Effector memory CD8-positive, alpha-beta T cell (primary cell): ENCODE data around the gene LRRC4B.
"Not testable (repeated sequence)": the region's sequence is repeated elsewhere in the genome, so short reads cannot be mapped to it uniquely, and the experiment has no call there.

Experiments
- ATAC-seq: fragments of 150-1000 bp; cut with Tn5 transposase; replicated peaks from 2 replicates; pipeline ENCODE4 v1.10.0; 2021; ENCODE audit warnings: mild to moderate bottlenecking, moderate library complexity
- DNase-seq, 3 experiments: peaks; one replicate each; pipeline ENCODE4 v3.0.0; 2021
- H3K27ac Mint-ChIP-seq, 2 donors: one replicate each; pipeline ENCODE4 v1.8.0; 2022; ENCODE audit warnings: mild to moderate bottlenecking in 2 of 2, mixed read lengths in 2 of 2, moderate library complexity in 2 of 2
- H3K27me3 Mint-ChIP-seq, 2 donors: one replicate each; pipeline ENCODE4 v1.8.0; 2022; ENCODE audit warnings: mixed read lengths in 2 of 2
- H3K36me3 Mint-ChIP-seq: one replicate; pipeline ENCODE4 v1.8.0; 2022; ENCODE audit warnings: mild to moderate bottlenecking, moderate library complexity, mixed read lengths; ENCODE audit not compliant: insufficient read depth
- H3K4me1 Mint-ChIP-seq, 2 donors: one replicate each; pipeline ENCODE4 v1.8.0; 2022; ENCODE audit warnings: low read depth in 2 of 2, mixed read lengths in 2 of 2
- H3K4me3 Mint-ChIP-seq, 2 donors: one replicate each; pipeline ENCODE4 v1.8.0; 2022; ENCODE audit warnings: mild to moderate bottlenecking in 2 of 2, mixed read lengths in 2 of 2, moderate library complexity in 2 of 2
- H3K9me3 Mint-ChIP-seq, 2 donors: one replicate each; pipeline ENCODE4 v1.8.0; 2022; ENCODE audit warnings: mixed read lengths in 2 of 2

Gene LRRC4B

DNA sequence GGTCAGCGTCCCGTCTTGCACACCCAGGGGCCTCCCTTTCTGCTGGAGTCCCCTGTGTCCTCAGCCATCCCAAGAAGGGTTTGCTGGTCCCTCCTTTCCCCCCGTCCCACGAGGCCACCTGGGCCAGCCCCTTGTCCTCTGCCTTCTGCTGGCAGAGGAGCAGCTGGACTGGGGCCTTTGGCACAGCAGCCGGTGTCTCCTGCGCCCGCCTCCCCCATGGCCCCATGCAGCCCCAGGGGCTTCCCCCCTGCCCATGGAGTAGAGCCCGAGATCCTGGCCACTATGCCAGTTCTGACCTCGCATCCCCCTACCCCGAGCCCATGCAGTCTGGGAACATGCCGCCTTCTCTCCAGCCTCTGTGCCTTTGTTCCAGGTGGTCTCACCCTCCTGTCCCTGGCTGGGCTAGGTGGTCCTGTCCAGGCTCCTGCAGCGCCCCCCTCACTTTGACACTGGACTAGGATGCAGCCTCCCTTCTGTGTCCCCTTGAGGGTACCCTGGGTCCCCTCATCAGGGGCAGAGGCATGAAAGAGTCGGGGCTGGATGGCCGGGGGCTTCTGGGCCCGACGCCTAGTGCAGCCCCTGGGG, 85.9 kb downstream of the LRRC4B start:
- DNase-seq, result no peak
- Mint-ChIP-seq H3K36me3 (peaks cover 48% of the 10 kb centered on the region), H3K27ac (no peak overlapping the region), H3K4me1 (peaks cover 10 to 16% of the 10 kb centered on the region in 2 donors), H3K4me3 (no peak overlapping the region), H3K27me3 (no peaks in the 10 kb centered on the region), H3K9me3 (no peaks in the 10 kb centered on the region)
- no peak for ATAC-seq

DNA sequence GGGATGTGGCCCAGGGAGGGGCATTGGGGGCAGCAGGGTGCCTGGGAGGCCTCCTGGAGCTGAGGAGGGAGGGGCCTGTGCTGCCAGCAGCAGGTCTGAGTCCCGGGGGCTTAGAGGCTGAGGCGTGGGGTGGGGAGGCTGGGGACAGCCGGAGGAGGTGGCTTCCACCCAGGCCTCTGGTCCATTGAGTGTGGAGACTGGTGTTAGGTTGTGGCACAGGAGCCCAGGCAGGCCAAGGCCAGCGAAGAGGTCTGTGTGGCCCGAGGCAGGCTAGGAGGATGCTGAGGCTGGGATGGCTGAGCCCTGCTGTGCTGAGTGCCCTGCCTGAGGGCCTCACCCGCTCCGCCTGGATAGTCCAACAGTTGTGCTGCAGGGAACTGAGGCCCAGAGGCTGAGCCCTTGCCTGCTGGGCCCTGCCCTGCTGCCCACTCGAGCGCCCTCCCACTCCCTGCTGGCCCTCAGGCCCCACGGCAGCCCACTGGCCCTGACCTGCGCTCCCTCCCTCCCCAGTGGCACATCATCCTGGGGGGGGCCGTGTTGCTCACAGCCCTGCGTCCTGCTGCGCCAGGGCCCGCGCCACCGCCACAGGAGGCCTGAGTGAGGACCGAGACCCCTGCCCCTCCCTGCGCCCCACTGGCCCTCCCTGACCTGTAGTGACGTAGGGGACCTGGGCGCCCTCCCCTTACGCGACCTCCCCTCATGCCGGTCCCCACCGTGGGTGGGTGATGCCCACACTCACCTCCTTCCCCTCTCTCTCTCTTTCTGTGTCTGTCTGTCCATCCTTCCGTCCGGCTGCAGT, 86.7 kb downstream of the LRRC4B start:
- no peaks in the 10 kb centered on the region for H3K9me3 Mint-ChIP-seq
- peak overlapping the region; percentile 70 to 90 for H3K27ac Mint-ChIP-seq
- DNase-seq (no peak), ATAC-seq (no peak)
- H3K27me3 Mint-ChIP-seq, result no peaks in the 10 kb centered on the region
- H3K4me3 Mint-ChIP-seq, result no peak overlapping the region
- H3K36me3 Mint-ChIP-seq, result peaks cover 51% of the 10 kb centered on the region
- peaks cover 15 to 22% of the 10 kb centered on the region in 2 donors for H3K4me1 Mint-ChIP-seq

DNA sequence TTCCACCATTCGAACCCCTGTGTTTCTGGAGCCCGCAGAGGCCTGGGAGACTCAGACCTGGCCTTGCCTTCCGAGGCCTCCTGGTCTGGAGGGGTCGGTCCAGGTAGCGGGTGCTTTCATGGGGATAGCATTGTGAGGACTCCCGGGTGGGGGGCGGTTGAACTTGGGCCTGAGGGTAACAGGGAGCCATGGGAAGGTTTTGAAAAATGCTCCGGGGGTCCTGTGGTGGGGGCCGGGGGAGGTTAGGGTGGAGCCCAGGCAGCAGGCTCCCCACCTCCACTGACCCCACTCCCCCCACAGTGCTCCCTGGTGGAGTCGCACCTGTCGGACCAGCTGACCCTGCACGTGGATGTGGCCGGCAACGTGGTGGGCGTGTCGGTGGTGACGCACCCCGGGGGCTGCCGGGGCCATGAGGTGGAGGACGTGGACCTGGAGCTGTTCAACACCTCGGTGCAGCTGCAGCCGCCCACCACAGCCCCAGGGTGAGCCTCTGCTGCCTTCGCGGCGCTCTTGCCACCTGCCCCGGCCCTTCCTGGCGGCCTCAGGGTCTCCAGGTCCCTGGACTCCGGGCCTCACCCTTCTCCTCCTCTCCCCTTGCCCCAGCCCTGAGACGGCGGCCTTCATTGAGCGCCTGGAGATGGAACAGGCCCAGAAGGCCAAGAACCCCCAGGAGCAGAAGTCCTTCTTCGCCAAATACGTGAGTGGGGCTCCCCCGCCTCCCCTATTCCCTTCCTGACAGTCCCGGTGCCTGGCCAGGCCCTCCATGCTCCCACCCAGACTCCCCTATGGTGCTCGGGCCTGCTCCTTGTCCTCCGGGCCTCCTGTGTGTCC, 87.7 kb downstream of the LRRC4B start:
- no peak for ATAC-seq
- H3K9me3 Mint-ChIP-seq, result peaks cover 0 to 1% of the 10 kb centered on the region in 2 donors
- peaks cover 22 to 27% of the 10 kb centered on the region in 2 donors for H3K4me1 Mint-ChIP-seq
- peak overlapping the region; percentile 70 to 90 for H3K27ac Mint-ChIP-seq
- DNase-seq, result no peak
- H3K36me3 Mint-ChIP-seq, result peaks cover 58% of the 10 kb centered on the region
- no peaks in the 10 kb centered on the region for H3K27me3 Mint-ChIP-seq
- H3K4me3 Mint-ChIP-seq, result no peak overlapping the region

DNA sequence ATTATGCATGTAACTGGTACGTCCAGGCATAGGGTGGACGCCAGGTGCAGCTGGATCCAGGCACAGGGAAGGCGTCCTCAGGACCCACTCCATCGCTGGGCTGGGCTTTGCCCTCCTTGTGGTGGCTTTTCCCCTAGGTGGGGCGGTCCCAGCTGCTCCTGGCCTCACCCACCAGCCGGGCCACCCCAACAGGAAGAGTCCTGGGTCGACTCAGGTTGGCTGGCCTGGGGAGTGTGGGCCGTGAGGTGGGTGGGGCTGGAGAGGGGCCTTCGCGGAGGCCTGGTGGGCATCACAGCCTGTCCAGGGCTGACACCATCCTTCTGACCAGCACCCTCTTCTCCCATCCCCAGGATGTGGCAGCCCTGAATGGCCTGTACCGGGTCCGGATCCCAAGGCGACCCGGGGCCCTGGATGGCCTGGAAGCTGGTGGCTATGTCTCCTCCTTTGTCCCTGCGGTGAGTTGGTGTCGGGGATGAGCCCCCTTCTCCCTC, 88.4 kb downstream of the LRRC4B start:
- Mint-ChIP-seq H3K4me1 (peaks cover 22 to 27% of the 10 kb centered on the region in 2 donors), H3K4me3 (no peak overlapping the region), H3K27me3 (no peaks in the 10 kb centered on the region), H3K9me3 (peaks cover 0 to 1% of the 10 kb centered on the region in 2 donors), H3K27ac (peak overlapping the region in 1 of 2 donors; percentile 67), H3K36me3 (peaks cover 65% of the 10 kb centered on the region)
- ATAC-seq, result no peak
- DNase-seq, result no peak

DNA sequence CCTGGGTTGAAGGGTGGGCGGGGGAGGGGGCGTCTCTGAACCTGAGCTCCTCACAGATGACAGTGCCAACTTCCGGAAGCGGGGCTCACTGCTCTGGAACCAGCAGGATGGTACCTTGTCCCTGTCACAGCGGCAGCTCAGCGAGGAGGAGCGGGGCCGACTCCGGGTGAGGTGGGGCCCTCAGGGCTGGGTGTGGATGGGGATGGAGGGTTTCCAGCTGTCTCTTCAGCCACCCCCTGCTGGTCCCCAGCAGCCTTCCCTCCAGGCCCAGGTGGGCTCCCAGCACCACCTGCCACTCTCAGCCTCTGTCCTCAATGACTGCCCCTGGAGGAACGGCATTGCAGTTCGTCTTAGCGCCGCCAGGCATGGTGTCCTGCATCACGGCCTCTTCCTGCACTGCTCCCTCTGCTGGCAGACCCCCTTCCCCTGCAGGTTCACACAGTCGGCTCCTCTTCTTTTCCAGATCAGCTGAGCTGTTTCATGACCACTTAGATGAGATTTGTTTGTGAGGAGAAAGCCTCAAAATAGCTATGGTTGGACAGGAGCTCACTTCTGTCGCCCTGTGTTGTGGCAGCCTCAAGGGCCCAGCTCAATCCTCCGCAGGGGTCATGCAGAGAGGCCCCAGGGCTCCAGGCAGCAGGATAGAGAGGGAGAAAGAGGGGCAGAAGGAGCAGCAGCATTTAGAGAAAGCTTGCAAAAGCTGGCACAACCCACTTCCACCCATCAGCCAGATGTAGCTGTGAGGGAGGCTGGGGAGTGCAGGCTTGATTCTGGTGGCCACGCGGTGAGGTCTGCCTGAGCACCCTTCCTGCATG, 89.1 kb downstream of the LRRC4B start:
- Mint-ChIP-seq H3K27me3 (no peaks in the 10 kb centered on the region), H3K9me3 (peaks cover 0 to 1% of the 10 kb centered on the region in 2 donors), H3K4me1 (peaks cover 22 to 27% of the 10 kb centered on the region in 2 donors), H3K4me3 (no peak overlapping the region), H3K36me3 (peaks cover 68% of the 10 kb centered on the region), H3K27ac (peak overlapping the region in 1 of 2 donors; percentile 41)
- ATAC-seq (no peak), DNase-seq (no peak)

DNA sequence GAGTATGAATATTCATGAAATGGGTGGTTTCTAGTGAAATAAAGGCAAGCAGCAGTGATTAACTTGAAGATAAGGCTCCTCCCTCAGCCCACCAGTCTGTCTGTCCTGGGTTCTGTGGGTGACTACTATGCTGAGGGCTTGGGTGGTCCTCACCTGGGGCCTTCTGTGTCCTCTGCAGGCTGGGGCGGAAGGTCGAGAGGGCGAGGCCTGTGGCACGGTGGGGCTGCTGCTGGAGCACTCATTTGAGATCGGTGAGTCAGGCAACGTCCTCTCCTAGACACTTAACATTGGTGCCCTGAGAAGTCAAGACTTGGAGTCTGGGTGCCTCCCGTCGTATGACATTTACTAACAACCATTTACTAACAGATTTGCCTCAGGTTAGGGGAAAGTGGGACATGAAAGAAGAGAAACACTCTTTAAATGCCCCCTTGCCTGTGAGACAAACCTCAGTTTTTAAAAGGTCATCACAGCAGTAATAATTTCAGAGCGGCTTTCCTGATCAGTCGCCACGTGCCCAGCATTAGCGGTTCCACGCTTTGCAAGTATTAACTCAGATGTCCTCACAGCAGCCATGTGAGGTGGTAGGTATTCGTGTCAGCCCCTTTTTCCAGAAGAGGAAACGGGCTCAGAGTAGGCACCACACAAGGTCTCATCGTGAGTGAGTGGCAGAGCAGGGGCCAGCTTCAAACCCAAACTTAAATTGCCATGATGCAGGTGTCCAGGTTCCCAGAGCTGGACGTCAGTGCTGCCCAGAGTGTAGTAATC, 90.3 kb downstream of the LRRC4B start:
- Mint-ChIP-seq H3K36me3 (peaks cover 58% of the 10 kb centered on the region), H3K9me3 (peaks cover 0 to 1% of the 10 kb centered on the region in 2 donors), H3K4me1 (peaks cover 22 to 25% of the 10 kb centered on the region in 2 donors), H3K27me3 (no peaks in the 10 kb centered on the region), H3K4me3 (peak overlapping the region; percentile 92 to 98), H3K27ac (peak overlapping the region in 1 of 2 donors; percentile 10)
- DNase-seq (no peak), ATAC-seq (no peak)

DNA sequence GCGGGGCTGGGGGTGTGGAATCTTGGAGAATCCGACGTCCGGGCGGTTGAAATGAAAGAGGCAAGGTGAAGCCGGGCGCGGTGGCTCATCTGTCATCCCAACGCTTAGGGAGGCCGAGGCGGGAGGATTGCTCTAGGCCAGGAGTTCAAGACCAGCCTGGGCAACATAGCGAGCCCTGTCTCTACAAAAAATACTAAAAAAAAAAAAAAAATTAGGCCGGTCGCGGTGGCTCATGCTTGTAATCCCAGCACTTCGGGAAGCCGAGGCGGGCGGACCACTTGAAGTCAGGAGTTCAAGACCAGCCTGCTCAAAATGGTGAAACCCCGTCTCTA, 91.4 kb downstream of the LRRC4B start:
- Mint-ChIP-seq H3K9me3 (peaks cover 0 to 1% of the 10 kb centered on the region in 2 donors), H3K4me3 (peak overlapping the region; percentile 92 to 98), H3K4me1 (peaks cover 22 to 25% of the 10 kb centered on the region in 2 donors), H3K27me3 (no peaks in the 10 kb centered on the region), H3K36me3 (peaks cover 54% of the 10 kb centered on the region), H3K27ac (peak overlapping the region; percentile 97 to 98)
- DNase-seq (no peak), ATAC-seq (no peak)

DNA sequence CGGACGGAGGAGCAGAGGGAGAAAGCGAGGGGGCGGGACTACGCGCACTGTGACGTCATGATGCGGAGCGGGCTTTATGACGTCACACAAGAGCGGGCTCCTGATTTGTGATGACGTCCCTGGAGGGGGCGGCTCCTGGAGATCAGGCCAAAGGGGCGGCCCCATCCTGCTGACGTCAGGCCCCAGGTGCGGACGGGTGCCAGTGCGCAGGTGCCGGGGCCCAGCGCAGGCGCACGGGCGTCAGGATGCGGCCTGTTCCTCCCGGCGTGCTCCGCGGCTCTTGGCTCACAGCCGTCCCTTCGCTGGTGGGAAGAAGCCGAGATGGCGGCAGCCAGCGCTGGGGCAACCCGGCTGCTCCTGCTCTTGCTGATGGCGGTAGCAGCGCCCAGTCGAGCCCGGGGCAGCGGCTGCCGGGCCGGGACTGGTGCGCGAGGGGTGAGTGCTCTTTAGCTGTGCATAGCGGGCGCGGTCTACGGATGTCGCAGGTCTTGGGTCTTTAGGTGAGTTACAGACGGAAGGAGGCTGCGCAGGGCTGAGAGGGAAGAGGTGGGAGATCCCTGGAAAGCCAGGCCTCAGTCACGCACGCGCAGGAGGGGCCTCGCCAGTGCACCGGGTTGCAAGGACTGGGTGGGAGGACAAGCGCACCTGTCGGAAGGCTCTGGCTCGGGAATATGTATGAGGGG, 91.9 kb downstream of the LRRC4B start, which contains the start of the genes EMC10 and GARIN5A:
TSS of gene EMC10 (plus strand) at position 284 of the 683 bp plus-strand sequence. CDS start at position 322, 38 bp downstream.
TSS of gene GARIN5A (minus strand) at position 625 of the 683 bp plus-strand sequence. CDS start at position 165, 460 bp downstream.
- H3K4me1 Mint-ChIP-seq, result peaks cover 22 to 25% of the 10 kb centered on the region in 2 donors
- H3K36me3 Mint-ChIP-seq, result peaks cover 52% of the 10 kb centered on the region
- H3K9me3 Mint-ChIP-seq, result peaks cover 0 to 1% of the 10 kb centered on the region in 2 donors
- ATAC-seq (peak; percentile 93), DNase-seq (peak; percentile 91 to 93 (median 93))
- no peaks in the 10 kb centered on the region for H3K27me3 Mint-ChIP-seq
- H3K27ac Mint-ChIP-seq, result peak within 1 kb of the TSS; percentile 97 to 98
- peak within 1 kb of the TSS; percentile 92 to 98 for H3K4me3 Mint-ChIP-seq

DNA sequence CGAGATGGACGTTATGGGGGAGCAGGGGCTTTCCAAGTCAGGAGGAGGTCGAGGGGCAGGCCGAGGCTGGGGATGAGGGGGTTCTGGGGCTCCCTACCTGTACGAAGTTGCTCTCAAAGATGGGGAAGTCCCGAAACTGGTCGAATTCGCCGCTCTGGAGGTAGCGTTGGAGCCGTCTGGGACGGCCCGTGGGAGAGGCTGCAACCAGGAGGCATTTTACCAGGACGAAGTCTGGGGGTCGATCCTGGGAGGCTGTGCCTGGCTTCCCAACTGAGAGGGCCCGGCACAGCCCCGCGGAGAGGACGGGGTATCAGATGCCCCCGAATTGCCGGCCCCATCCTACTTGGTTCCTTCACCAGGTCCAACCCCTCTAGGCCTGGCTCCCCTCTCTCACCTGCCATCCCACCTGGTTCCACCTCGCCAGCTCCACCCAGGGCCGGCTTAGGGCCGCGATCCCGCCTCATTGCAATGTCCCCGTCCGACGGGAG, 92.5 kb downstream of the LRRC4B start:
- H3K27ac Mint-ChIP-seq, result peak overlapping the region; percentile 97 to 98
- peak overlapping the region; percentile 92 to 98 for H3K4me3 Mint-ChIP-seq
- H3K9me3 Mint-ChIP-seq, result peaks cover 0 to 1% of the 10 kb centered on the region in 2 donors
- H3K27me3 Mint-ChIP-seq, result no peaks in the 10 kb centered on the region
- H3K36me3 Mint-ChIP-seq, result peaks cover 46% of the 10 kb centered on the region
- H3K4me1 Mint-ChIP-seq, result peaks cover 22% of the 10 kb centered on the region in 2 donors
- ATAC-seq (no peak), DNase-seq (no peak)

DNA sequence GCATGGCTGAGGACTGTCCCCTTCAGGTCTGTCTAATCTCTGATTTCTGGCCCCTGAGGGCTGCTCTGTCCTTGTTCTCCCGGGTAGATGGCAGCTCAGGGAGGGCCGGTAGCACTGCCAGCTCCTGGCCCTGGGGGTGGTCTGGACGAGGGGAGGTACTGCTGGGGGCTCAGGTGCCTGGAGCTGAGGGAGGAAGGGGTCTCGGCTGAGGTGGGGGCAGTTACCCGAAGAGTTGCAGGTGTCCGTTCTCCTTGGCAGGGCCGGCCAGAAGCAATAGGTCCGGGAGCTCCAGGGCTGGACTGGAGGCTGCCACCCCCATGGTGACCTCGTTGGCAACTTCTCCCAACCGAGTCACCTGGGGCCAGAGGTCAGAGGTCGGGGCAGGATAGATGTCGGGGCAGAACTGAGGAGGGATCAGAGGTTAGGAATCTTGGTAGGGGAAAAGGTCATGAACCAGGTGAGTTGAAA, 93.1 kb downstream of the LRRC4B start:
- Mint-ChIP-seq H3K27me3 (no peaks in the 10 kb centered on the region), H3K36me3 (peaks cover 43% of the 10 kb centered on the region), H3K9me3 (peaks cover 0 to 1% of the 10 kb centered on the region in 2 donors), H3K27ac (peak overlapping the region; percentile 97 to 98), H3K4me1 (peaks cover 21 to 22% of the 10 kb centered on the region in 2 donors), H3K4me3 (peak overlapping the region; percentile 92 to 98)
- DNase-seq, result no peak
- no peak for ATAC-seq

DNA sequence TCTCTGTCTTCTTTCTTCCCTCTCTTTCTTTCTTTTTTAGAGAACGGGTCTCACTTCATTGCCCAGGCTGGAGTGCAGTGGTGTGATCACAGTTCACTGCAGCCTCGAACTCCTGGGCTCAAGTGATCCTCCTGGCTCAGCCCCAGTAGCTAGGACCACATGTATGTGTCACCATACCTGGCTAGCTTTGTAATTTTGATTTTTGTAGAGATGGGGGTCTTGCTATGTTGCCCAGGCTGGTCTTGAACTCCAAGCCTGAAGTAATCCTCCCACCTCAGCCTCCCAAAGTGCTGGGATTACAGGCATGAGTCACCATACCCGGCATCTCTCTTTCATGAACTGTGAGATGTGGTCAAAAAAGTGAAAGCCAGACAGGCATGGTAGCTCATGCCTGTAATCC, 94.9 kb downstream of the LRRC4B start:
- Mint-ChIP-seq H3K36me3 (peaks cover 39% of the 10 kb centered on the region), H3K27ac (peak overlapping the region in 1 of 2 donors; percentile 1), H3K27me3 (peaks cover 11 to 14% of the 10 kb centered on the region in 2 donors), H3K4me1 (peaks cover 17 to 18% of the 10 kb centered on the region in 2 donors)
- not testable (repeated sequence) for DNase-seq, H3K4me3 Mint-ChIP-seq, H3K9me3 Mint-ChIP-seq, ATAC-seq
